Activated CD4-positive, alpha-beta T cell treated with anti-CD3 and anti-CD28 coated beads for 24 hours (primary cell): ENCODE data around the gene PTPN23.

Source experiments
- DNase-seq, 2 donors: peaks; one replicate each; pipeline ENCODE4 v3.0.0-alpha.2; 2020; ENCODE audit warnings: low read depth in 2 of 2

Gene PTPN23

GRCh38 chr3:47405820-47406761, 25.3 kb downstream of the PTPN23 start:
- no peak for DNase-seq

- DNase-seq = no peak
Observed at GRCh38 chr3:47406762-47407149, 25.9 kb downstream of the PTPN23 start.

- no peak for DNase-seq
Observed at GRCh38 chr3:47407237-47407636, 26.4 kb downstream of the PTPN23 start.

- DNase-seq = no peak
Observed at GRCh38 chr3:47407896-47408838, 27.3 kb downstream of the PTPN23 start.

GRCh38 chr3:47408839-47409229, 28.0 kb downstream of the PTPN23 start:
- DNase-seq = no peak

GRCh38 chr3:47409284-47409683, 28.5 kb downstream of the PTPN23 start:
- no peak for DNase-seq

GRCh38 chr3:47409688-47410416, 29.0 kb downstream of the PTPN23 start:
- no peak for DNase-seq

- DNase-seq = no peak
Observed at GRCh38 chr3:47410417-47410720, 29.5 kb downstream of the PTPN23 start.

- no peak for DNase-seq
Observed at GRCh38 chr3:47410801-47411646, 30.2 kb downstream of the PTPN23 start.

GRCh38 chr3:47411696-47412452, 31.1 kb downstream of the PTPN23 start:
- DNase-seq = no peak

- DNase-seq = no peak
Observed at GRCh38 chr3:47412453-47412756, 31.6 kb downstream of the PTPN23 start.

- DNase-seq = no peak
Observed at GRCh38 chr3:47412842-47413520, 32.2 kb downstream of the PTPN23 start.

- no peak for DNase-seq
Observed at GRCh38 chr3:47413751-47414150, 32.9 kb downstream of the PTPN23 start.

GRCh38 chr3:47414161-47414564, 33.3 kb downstream of the PTPN23 start:
- DNase-seq = no peak

GRCh38 chr3:47414666-47415587, 34.1 kb downstream of the PTPN23 start:
- DNase-seq = no peak

- no peak for DNase-seq
Observed at GRCh38 chr3:47416041-47416440, 35.2 kb downstream of the PTPN23 start.

GRCh38 chr3:47418167-47419082, 37.6 kb downstream of the PTPN23 start:
- DNase-seq = no peak
